Trophoblast cell (in vitro differentiated cells and primary cell): ENCODE measurements around the gene SMG6.
"Not testable (repeated sequence)": the region's sequence is repeated elsewhere in the genome, so short reads cannot be mapped to it uniquely, and the experiment has no call there.

ENCODE experiments used
- DNase-seq, 2 donors: peaks; one replicate each; pipeline ENCODE4 v3.0.0-alpha.2; 2016
- H2AFZ ChIP-seq: 2 replicates; pipeline ENCODE4 v1.6.1; 2013; ENCODE audit warnings: low read length, moderate library complexity, mild to moderate bottlenecking; ENCODE audit not compliant: insufficient read depth, poor library complexity
- H2AK5ac ChIP-seq: 2 replicates; pipeline ENCODE4 v1.6.1; 2013; ENCODE audit warnings: mild to moderate bottlenecking, low read length
- H2BK120ac ChIP-seq: 2 replicates; pipeline ENCODE4 v1.6.1; 2013; ENCODE audit warnings: low read length, mild to moderate bottlenecking, moderate library complexity; ENCODE audit not compliant: insufficient read depth, poor library complexity
- H2BK12ac ChIP-seq: 2 replicates; pipeline ENCODE4 v1.6.1; 2013; ENCODE audit warnings: mild to moderate bottlenecking, low read length, moderate library complexity
- H2BK5ac ChIP-seq: 2 replicates; pipeline ENCODE4 v1.6.1; 2013; ENCODE audit warnings: low read length, low read depth, moderate library complexity, mild to moderate bottlenecking; ENCODE audit not compliant: poor library complexity
- H3K14ac ChIP-seq: 2 replicates; pipeline ENCODE4 v1.6.1; 2013; ENCODE audit warnings: mild to moderate bottlenecking, low read length
- H3K18ac ChIP-seq: 2 replicates; pipeline ENCODE4 v1.6.1; 2013; ENCODE audit warnings: mild to moderate bottlenecking, low read length
- H3K23ac ChIP-seq: 2 replicates; pipeline ENCODE4 v1.6.1; 2013; ENCODE audit warnings: low read length
- H3K27ac ChIP-seq: 2 replicates; pipeline ENCODE4 v1.5.1; 2013; ENCODE audit warnings: low read depth, mild to moderate bottlenecking, inconsistent platforms, low read length, moderate library complexity
- H3K27me3 ChIP-seq: 2 replicates; pipeline ENCODE4 v1.6.1; 2013; ENCODE audit warnings: inconsistent platforms, mild to moderate bottlenecking, low read length, moderate library complexity; ENCODE audit not compliant: insufficient read depth
- H3K36me3 ChIP-seq, 2 experiments: 1 replicate in 1 of 2; 2 replicates in 1 of 2; pipeline ENCODE4 v1.6.1; 2013; ENCODE audit warnings: low read length in 2 of 2, mild to moderate bottlenecking in 2 of 2, moderate library complexity in 1 of 2; ENCODE audit not compliant: insufficient read depth in 2 of 2, control insufficient read depth in 1 of 2
- H3K4ac ChIP-seq: 2 replicates; pipeline ENCODE4 v1.6.1; 2013; ENCODE audit warnings: low read depth, mild to moderate bottlenecking, low read length, moderate library complexity
- H3K4me1 ChIP-seq, 2 experiments: 1 replicate in 1 of 2; 2 replicates in 1 of 2; pipeline ENCODE4 v1.6.1; 2013; ENCODE audit warnings: low read length in 2 of 2, mild to moderate bottlenecking in 2 of 2, moderate library complexity in 1 of 2; ENCODE audit not compliant: insufficient read depth in 2 of 2, control insufficient read depth in 1 of 2
- H3K4me2 ChIP-seq: 2 replicates; pipeline ENCODE4 v1.6.1; 2013; ENCODE audit warnings: inconsistent platforms, mild to moderate bottlenecking, low read length, moderate library complexity
- H3K4me3 ChIP-seq: 2 replicates; pipeline ENCODE4 v1.5.1; 2013; ENCODE audit warnings: mild to moderate bottlenecking, low read depth, low read length, inconsistent platforms
- H3K79me1 ChIP-seq: one replicate; pipeline ENCODE4 v1.6.1; 2013; ENCODE audit warnings: low read length
- H3K79me2 ChIP-seq: 2 replicates; pipeline ENCODE4 v1.6.1; 2013; ENCODE audit warnings: low read length, mild to moderate bottlenecking; ENCODE audit not compliant: control insufficient read depth, insufficient read depth, poor library complexity
- H3K9ac ChIP-seq: 2 replicates; pipeline ENCODE4 v1.6.1; 2013; ENCODE audit warnings: mild to moderate bottlenecking, low read length
- H3K9me3 ChIP-seq: 2 replicates; pipeline ENCODE4 v1.6.1; 2013; ENCODE audit warnings: low read depth, mild to moderate bottlenecking, control low read depth, inconsistent platforms, low read length; ENCODE audit not compliant: insufficient read depth
- H4K12ac ChIP-seq: 2 replicates; pipeline ENCODE4 v1.6.1; 2013; ENCODE audit warnings: low read depth, mild to moderate bottlenecking, low read length, moderate library complexity
- H4K8ac ChIP-seq: 2 replicates; pipeline ENCODE4 v1.6.1; 2013; ENCODE audit warnings: low read depth, mild to moderate bottlenecking, low read length, moderate library complexity
- H4K91ac ChIP-seq: one replicate; pipeline ENCODE4 v1.6.1; 2013; ENCODE audit warnings: low read depth, mild to moderate bottlenecking, low read length, moderate library complexity
- WGBS: extraction: QIAGEN DNeasy Blood & Tissue Kit; methylation state at CpG from one replicate; pipeline ENCODE4 v1.1.7; 2013; ENCODE audit warnings: missing lambda C conversion rate; ENCODE audit not compliant: insufficient read length, insufficient coverage; ENCODE audit errors: extremely low coverage; 5-methylcytosine and 5-hydroxymethylcytosine counted together

SMG6 gene

GRCh38 chr17:2146132-2146871 is 157.3 kb downstream of the SMG6 start:
- Histone ChIP-seq H3K9ac (no peak overlapping the region), H2BK12ac (no peak overlapping the region), H3K27ac (no peak overlapping the region), H3K79me2 (no peaks in the 10 kb centered on the region), H3K4me3 (no peak overlapping the region), H2BK5ac (no peak overlapping the region), H4K91ac (no peak overlapping the region), H3K36me3 (peaks cover 3 to 6% of the 10 kb centered on the region in 2 experiments), H3K27me3 (no peaks in the 10 kb centered on the region), H4K8ac (no peak overlapping the region), H3K4me2 (no peak overlapping the region), H3K9me3 (no peaks in the 10 kb centered on the region), H3K4ac (no peak overlapping the region), H3K79me1 (no peaks in the 10 kb centered on the region), H2AK5ac (no peak overlapping the region), H4K12ac (no peak overlapping the region), H3K14ac (no peak overlapping the region), H2AFZ (no peak overlapping the region), H2BK120ac (no peak overlapping the region), H3K18ac (no peak overlapping the region), H3K4me1 (peaks cover 0 to 5% of the 10 kb centered on the region in 2 experiments), H3K23ac (no peak overlapping the region)
- WGBS, result no CpG with 5 or more reads among the region's 8 CpGs
- no peak for DNase-seq

- Histone ChIP-seq H4K8ac (no peak overlapping the region), H2AK5ac (no peak overlapping the region), H2BK12ac (no peak overlapping the region), H2AFZ (no peak overlapping the region), H3K14ac (no peak overlapping the region), H3K27me3 (no peaks in the 10 kb centered on the region), H3K79me2 (no peaks in the 10 kb centered on the region), H3K23ac (no peak overlapping the region), H3K27ac (no peak overlapping the region), H3K4ac (no peak overlapping the region), H3K36me3 (no peaks in the 10 kb centered on the region), H4K12ac (no peak overlapping the region), H2BK5ac (no peak overlapping the region), H3K9ac (no peak overlapping the region), H3K4me2 (no peak overlapping the region), H4K91ac (no peak overlapping the region), H3K79me1 (no peaks in the 10 kb centered on the region), H3K4me3 (no peak overlapping the region), H3K4me1 (peaks cover 0 to 5% of the 10 kb centered on the region in 2 experiments), H3K9me3 (no peaks in the 10 kb centered on the region), H2BK120ac (no peak overlapping the region), H3K18ac (no peak overlapping the region)
- no CpG with 5 or more reads among the region's 7 CpGs for WGBS
- no peak for DNase-seq
Measured at GRCh38 chr17:2144701-2145100, 158.9 kb downstream of the SMG6 start.

- Histone ChIP-seq H4K91ac (no peak overlapping the region), H3K4ac (no peak overlapping the region), H3K23ac (no peak overlapping the region), H4K12ac (no peak overlapping the region), H2BK5ac (no peak overlapping the region), H3K27me3 (no peaks in the 10 kb centered on the region), H2BK120ac (no peak overlapping the region), H3K9ac (no peak overlapping the region), H3K18ac (no peak overlapping the region), H3K9me3 (no peaks in the 10 kb centered on the region), H3K36me3 (no peaks in the 10 kb centered on the region), H4K8ac (no peak overlapping the region), H3K4me1 (peaks cover under 1 to 11% of the 10 kb centered on the region in 2 experiments), H2AFZ (no peak overlapping the region), H3K4me2 (no peak overlapping the region), H2AK5ac (no peak overlapping the region), H3K79me1 (no peaks in the 10 kb centered on the region), H2BK12ac (no peak overlapping the region), H3K4me3 (no peak overlapping the region), H3K79me2 (no peaks in the 10 kb centered on the region), H3K14ac (no peak overlapping the region), H3K27ac (no peak overlapping the region)
- DNase-seq, result no peak
- WGBS, result 100% methylated on average over 2 of the region's 3 CpGs
Measured at GRCh38 chr17:2143332-2143731, 160.3 kb downstream of the SMG6 start.

- not testable (repeated sequence) for H3K27ac ChIP-seq, H4K12ac ChIP-seq, H3K36me3 ChIP-seq, H2BK12ac ChIP-seq, H2BK120ac ChIP-seq, H2AK5ac ChIP-seq, H3K9ac ChIP-seq, H2BK5ac ChIP-seq, H3K79me2 ChIP-seq, H3K23ac ChIP-seq, H3K18ac ChIP-seq, H3K9me3 ChIP-seq, H3K4ac ChIP-seq, H3K79me1 ChIP-seq, H3K4me3 ChIP-seq, H4K91ac ChIP-seq, H3K4me2 ChIP-seq, H4K8ac ChIP-seq, H3K27me3 ChIP-seq, DNase-seq, H2AFZ ChIP-seq, H3K14ac ChIP-seq
- WGBS, result no CpG with 5 or more reads among the region's 8 CpGs
- peaks cover 4 to 15% of the 10 kb centered on the region in 2 experiments for H3K4me1 ChIP-seq
Measured at GRCh38 chr17:2142682-2143081, 160.9 kb downstream of the SMG6 start.
